LHCN-M2 (cell line): ENCODE results near the gene REC114. TPM values are rescaled to one million over a fixed set of nuclear protein-coding genes. Genes with fewer than 3 reads are reported as not detected.

Source experiments
- DNase-seq: peaks from one replicate; pipeline ENCODE4 v3.0.0-alpha.2; 2012; ENCODE audit warnings: low read depth
- total RNA-seq: library from RNA; depleted of rRNA; stranded (reverse); fragments of >200 nt; gene quantifications from 2 replicates; pipeline ENCODE4 v1.2.3, GENCODE V29; 2014; rRNA removed

Gene REC114
- total RNA-seq, 1 experiment from 2014 or later = not detected

DNA sequence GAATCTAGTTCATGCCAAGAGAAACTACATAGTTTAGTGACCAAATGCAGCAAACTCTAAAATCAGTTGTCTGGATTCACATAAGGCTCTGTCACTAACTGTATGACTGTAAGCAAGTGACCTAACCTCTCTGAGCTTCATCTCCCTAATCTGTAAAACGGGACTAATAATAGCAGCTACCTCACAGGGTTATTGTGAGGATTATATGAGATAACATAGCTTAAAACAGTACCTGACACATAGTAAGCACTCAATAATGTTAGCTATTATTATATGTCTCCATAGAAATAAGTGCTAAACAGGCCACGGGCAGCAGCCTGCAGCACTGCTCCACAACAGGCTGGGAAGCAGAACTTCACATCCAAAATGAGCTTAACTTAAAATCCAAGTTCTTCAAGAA is 160.0 kb downstream of the REC114 start:
- DNase-seq = no peak

DNA sequence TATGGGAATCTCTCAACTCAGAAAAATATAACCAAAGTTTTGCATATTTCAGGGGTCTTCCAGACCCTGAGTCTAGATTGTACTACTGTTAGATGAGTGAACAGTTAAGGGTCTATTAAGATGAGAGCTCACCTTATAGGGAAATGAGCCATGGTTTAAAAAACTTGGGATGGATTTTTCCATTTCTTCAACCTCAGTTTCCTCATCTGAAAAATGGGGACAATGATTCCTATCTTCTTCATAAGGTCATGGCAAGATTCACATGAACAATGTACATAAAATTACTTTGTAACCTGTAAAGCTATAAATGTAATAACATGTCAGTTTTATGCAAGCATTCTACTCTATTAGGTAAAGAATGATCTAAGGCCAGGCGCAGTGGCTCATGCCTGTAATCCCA is 161.5 kb downstream of the REC114 start:
- no peak for DNase-seq

DNA sequence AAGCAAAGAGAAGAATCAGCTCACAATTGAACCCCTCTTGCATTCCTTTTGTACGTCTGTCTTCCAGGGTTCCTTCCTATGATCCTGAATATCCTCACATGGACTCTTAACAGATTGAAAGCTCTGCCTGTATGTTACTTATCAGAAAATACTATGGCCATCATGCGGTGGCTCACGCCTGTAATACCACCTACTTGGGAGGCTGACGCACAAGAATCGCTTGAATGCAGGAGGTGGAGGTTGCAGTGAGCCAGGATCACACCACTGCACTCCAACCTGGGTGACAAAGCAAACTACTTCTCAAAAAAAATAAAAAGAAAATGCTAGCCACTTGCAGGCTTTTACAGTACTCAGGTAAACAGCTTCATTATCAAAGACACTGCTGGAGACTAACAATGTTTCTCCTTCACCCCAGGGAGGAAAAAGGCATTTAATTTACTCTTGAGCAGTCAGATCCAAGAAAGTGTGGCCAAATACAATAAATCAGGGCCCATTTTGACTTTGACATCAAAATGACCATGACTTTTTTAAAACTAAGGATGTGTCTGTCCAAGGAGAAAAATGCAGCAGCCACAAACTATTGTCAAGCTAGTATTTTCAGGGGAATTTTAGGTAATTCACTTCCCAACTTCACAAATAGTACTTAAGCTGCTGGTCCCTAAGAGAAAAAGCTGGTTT is 162.9 kb downstream of the REC114 start:
- DNase-seq = no peak

GRCh38 chr15:73607405-73607804 is 164.4 kb downstream of the REC114 start:
- no peak for DNase-seq

- no peak for DNase-seq
Measured at GRCh38 chr15:73607843-73608242, 164.9 kb downstream of the REC114 start.

DNA sequence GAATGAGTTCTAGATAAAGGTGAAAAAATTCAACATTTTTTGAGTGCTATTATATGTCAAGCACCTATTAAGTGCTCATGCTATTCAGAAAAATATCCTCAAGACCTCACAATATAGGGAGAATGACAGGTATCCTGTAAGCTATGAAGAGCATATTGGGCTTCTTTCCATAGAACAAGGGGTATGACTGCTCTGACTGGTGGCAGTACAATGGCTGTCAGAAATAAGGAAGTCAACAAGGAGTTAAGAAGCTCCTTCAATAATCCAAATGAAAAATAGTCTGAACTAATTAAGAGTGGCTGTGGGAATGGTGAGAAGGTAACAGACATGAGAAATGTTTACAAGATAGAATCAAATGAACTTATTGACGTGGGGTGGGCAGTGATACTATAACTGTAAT is 165.5 kb downstream of the REC114 start:
- DNase-seq = no peak

DNA sequence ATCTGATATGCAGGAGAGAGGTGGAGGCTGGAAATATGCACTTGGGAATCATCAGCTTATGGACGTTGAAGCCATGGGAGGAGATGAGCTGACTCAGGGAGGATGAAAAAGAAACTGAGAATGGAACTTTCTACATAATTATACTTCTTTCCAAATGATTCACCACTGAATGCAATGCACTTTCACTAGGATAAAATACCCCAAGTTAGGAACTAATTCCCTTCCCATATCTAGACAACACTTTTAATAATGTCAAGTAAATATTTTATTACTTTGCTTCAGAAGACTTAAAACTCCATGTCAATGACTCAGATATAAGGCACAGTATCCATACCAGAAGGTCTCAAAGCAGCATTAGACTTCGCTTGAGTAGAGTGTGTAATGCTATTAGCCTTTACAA is 166.0 kb downstream of the REC114 start:
- peak; percentile 30 for DNase-seq

Other genes with a start within 250 kb of the REC114 start
- gene HCN4, start 74.2 kb upstream of the REC114 start, total RNA-seq = not detected in 2 replicates
- gene NPTN, start 190.2 kb downstream of the REC114 start, total RNA-seq = 108 and 111 TPM in 2 replicates
- 47.1 and 54.4 TPM in 2 replicates for gene CD276, start 241.2 kb downstream of the REC114 start, total RNA-seq